ENCODE data around the gene EPHB3.
A peak's percentile ranks its signal among the peaks of the same experiment; 100 is the strongest.

EPHB3 gene

GRCh38 chr3:184566441-184567414, 5.1 kb downstream of the EPHB3 start:
- peak overlapping the region; percentile 78 for H2BK15ac ChIP-seq (ENCODE audit: low read length)
- H4K91ac ChIP-seq (ENCODE audit: low read depth, low read length, poor library complexity) = no peak overlapping the region
- peaks cover 52 to 67% of the 10 kb centered on the region in 2 donors for H3K4me1 ChIP-seq (ENCODE audit: control insufficient read depth in 2 of 2, insufficient read depth in 1 of 2, low read depth in 1 of 2, low read length in 2 of 2)
- no peak overlapping the region for H4K8ac ChIP-seq (ENCODE audit: low read depth, low read length)
- peak overlapping the region; percentile 71 for H3K9ac ChIP-seq (ENCODE audit: low read depth, low read length, poor library complexity)
- no peak overlapping the region for H3K4me3 ChIP-seq (ENCODE audit: low read length in 2 of 2)
- peak overlapping the region; percentile 75 for H2BK5ac ChIP-seq (ENCODE audit: low read length)
- H3K4me2 ChIP-seq (ENCODE audit: insufficient read depth, low read length, poor library complexity, severe bottlenecking) = no peak overlapping the region
- H2AFZ ChIP-seq (ENCODE audit: low read length) = no peak overlapping the region
- H3K18ac ChIP-seq (ENCODE audit: low read length) = peak overlapping the region; percentile 8
- peak overlapping the region; percentile 91 for H3K14ac ChIP-seq (ENCODE audit: low read length)
- H3K36me3 ChIP-seq (replicated peaks in 1 of 2; ENCODE audit: control insufficient read depth in 2 of 2, insufficient read depth in 2 of 2, low read length in 2 of 2) = peaks cover 0 to under 1% of the 10 kb centered on the region in 2 donors
- no peak for DNase-seq (ENCODE audit: low spot score)
- peaks cover 4% of the 10 kb centered on the region for H3K79me1 ChIP-seq (ENCODE audit: low read depth, low read length)
- WGBS, 2 donors (ENCODE audit: extremely low coverage in 2 of 2, insufficient read length in 2 of 2, insufficient replicate concordance in 1 of 2) = no CpG with 5 or more reads among the region's 14 CpGs
- peak overlapping the region; percentile 66 for H2AK5ac ChIP-seq (ENCODE audit: low read depth, low read length)
- H2BK120ac ChIP-seq (ENCODE audit: low read depth, low read length) = no peak overlapping the region
- peak overlapping the region; percentile 87 for H2BK12ac ChIP-seq (ENCODE audit: low read length)
- H3K27ac ChIP-seq (replicated peaks; ENCODE audit: low read length) = no peak overlapping the region
- H3K23ac ChIP-seq (ENCODE audit: low read depth, low read length, poor library complexity) = peak overlapping the region; percentile 50
- H3K9me3 ChIP-seq (replicated peaks in 1 of 2; ENCODE audit: control insufficient read depth in 2 of 2, insufficient read depth in 1 of 2, low read depth in 1 of 2, low read length in 2 of 2) = no peaks in the 10 kb centered on the region
- H3K27me3 ChIP-seq (ENCODE audit: control insufficient read depth in 3 of 3, insufficient read depth in 3 of 3, low read depth in 1 of 3, low read length in 3 of 3) = peaks cover 0 to 65% (median 4%) of the 10 kb centered on the region in 3 experiments
- H3K4ac ChIP-seq (ENCODE audit: low read length) = no peak overlapping the region

GRCh38 chr3:184567946-184568559, 6.5 kb downstream of the EPHB3 start:
- Histone ChIP-seq H3K36me3 (replicated peaks in 1 of 2; ENCODE audit: control insufficient read depth in 2 of 2, insufficient read depth in 2 of 2, low read length in 2 of 2) (peaks cover 2 to 14% of the 10 kb centered on the region in 2 donors), H2BK120ac (ENCODE audit: low read depth, low read length) (no peak overlapping the region), H3K27ac (replicated peaks; ENCODE audit: low read length) (no peak overlapping the region), H3K9ac (ENCODE audit: low read depth, low read length, poor library complexity) (peak overlapping the region; percentile 71), H4K8ac (ENCODE audit: low read depth, low read length) (no peak overlapping the region), H3K23ac (ENCODE audit: low read depth, low read length, poor library complexity) (peak overlapping the region; percentile 57), H3K4me1 (ENCODE audit: control insufficient read depth in 2 of 2, insufficient read depth in 1 of 2, low read depth in 1 of 2, low read length in 2 of 2) (peaks cover 52 to 65% of the 10 kb centered on the region in 2 donors), H3K18ac (ENCODE audit: low read length) (peak overlapping the region; percentile 93), H3K14ac (ENCODE audit: low read length) (no peak overlapping the region), H3K4me3 (ENCODE audit: low read length in 2 of 2) (peak overlapping the region in 1 of 2 donors; percentile 53), H2AK5ac (ENCODE audit: low read depth, low read length) (peak overlapping the region; percentile 65), H2BK12ac (ENCODE audit: low read length) (peak overlapping the region; percentile 92), H3K27me3 (ENCODE audit: control insufficient read depth in 3 of 3, insufficient read depth in 3 of 3, low read depth in 1 of 3, low read length in 3 of 3) (peaks cover 0 to 60% (median 0%) of the 10 kb centered on the region in 3 experiments), H3K4me2 (ENCODE audit: insufficient read depth, low read length, poor library complexity, severe bottlenecking) (no peak overlapping the region), H4K91ac (ENCODE audit: low read depth, low read length, poor library complexity) (no peak overlapping the region), H2BK5ac (ENCODE audit: low read length) (peak overlapping the region; percentile 40), H2BK15ac (ENCODE audit: low read length) (peak overlapping the region; percentile 87), H3K9me3 (replicated peaks in 1 of 2; ENCODE audit: control insufficient read depth in 2 of 2, insufficient read depth in 1 of 2, low read depth in 1 of 2, low read length in 2 of 2) (no peaks in the 10 kb centered on the region), H3K4ac (ENCODE audit: low read length) (peak overlapping the region; percentile 87), H2AFZ (ENCODE audit: low read length) (peak overlapping the region; percentile 92), H3K79me1 (ENCODE audit: low read depth, low read length) (peaks cover 4% of the 10 kb centered on the region)
- no CpG with 5 or more reads among the region's 16 CpGs for WGBS, 2 donors (ENCODE audit: extremely low coverage in 2 of 2, insufficient read length in 2 of 2, insufficient replicate concordance in 1 of 2)
- DNase-seq (ENCODE audit: low spot score) = no peak

GRCh38 chr3:184568560-184568923, 7.0 kb downstream of the EPHB3 start:
- Histone ChIP-seq H3K27me3 (ENCODE audit: control insufficient read depth in 3 of 3, insufficient read depth in 3 of 3, low read depth in 1 of 3, low read length in 3 of 3) (peaks cover 0 to 55% (median 0%) of the 10 kb centered on the region in 3 experiments), H3K27ac (replicated peaks; ENCODE audit: low read length) (no peak overlapping the region), H3K36me3 (replicated peaks in 1 of 2; ENCODE audit: control insufficient read depth in 2 of 2, insufficient read depth in 2 of 2, low read length in 2 of 2) (peaks cover 2 to 18% of the 10 kb centered on the region in 2 donors)

More at GRCh38 chr3:184568560-184568923, 7.0 kb downstream of the EPHB3 start:
- Histone ChIP-seq H2BK12ac (ENCODE audit: low read length) (peak overlapping the region; percentile 92), H3K4me2 (ENCODE audit: insufficient read depth, low read length, poor library complexity, severe bottlenecking) (peak overlapping the region; percentile 96), H3K79me1 (ENCODE audit: low read depth, low read length) (peaks cover 4% of the 10 kb centered on the region), H4K8ac (ENCODE audit: low read depth, low read length) (no peak overlapping the region), H3K14ac (ENCODE audit: low read length) (no peak overlapping the region), H2BK5ac (ENCODE audit: low read length) (peak overlapping the region; percentile 40), H3K9ac (ENCODE audit: low read depth, low read length, poor library complexity) (peak overlapping the region; percentile 71), H2BK120ac (ENCODE audit: low read depth, low read length) (no peak overlapping the region), H2BK15ac (ENCODE audit: low read length) (peak overlapping the region; percentile 87), H2AFZ (ENCODE audit: low read length) (peak overlapping the region; percentile 92), H3K4me1 (ENCODE audit: control insufficient read depth in 2 of 2, insufficient read depth in 1 of 2, low read depth in 1 of 2, low read length in 2 of 2) (peaks cover 50 to 62% of the 10 kb centered on the region in 2 donors), H3K4me3 (ENCODE audit: low read length in 2 of 2) (peak overlapping the region; percentile 7 to 53), H4K91ac (ENCODE audit: low read depth, low read length, poor library complexity) (no peak overlapping the region), H3K4ac (ENCODE audit: low read length) (peak overlapping the region; percentile 87), H3K18ac (ENCODE audit: low read length) (peak overlapping the region; percentile 93), H3K23ac (ENCODE audit: low read depth, low read length, poor library complexity) (peak overlapping the region; percentile 82), H2AK5ac (ENCODE audit: low read depth, low read length) (peak overlapping the region; percentile 65), H3K9me3 (replicated peaks in 1 of 2; ENCODE audit: control insufficient read depth in 2 of 2, insufficient read depth in 1 of 2, low read depth in 1 of 2, low read length in 2 of 2) (no peaks in the 10 kb centered on the region)
- no peak for DNase-seq (ENCODE audit: low spot score)
- WGBS, 2 donors (ENCODE audit: extremely low coverage in 2 of 2, insufficient read length in 2 of 2, insufficient replicate concordance in 1 of 2) = no CpG with 5 or more reads among the region's 16 CpGs
